Activated naive CD4-positive, alpha-beta T cell treated with anti-CD3 and anti-CD28 coated beads, Interleukin-2, amount 10 ng/mL, durations not matched to agents 7 days and 5 days (primary cell): ENCODE results near the gene NFASC.

Experiments used
- CTCF ChIA-PET: fragments of 350-600 bp; sonication (Branson Sonifier 250); formaldehyde crosslinking; loops from one replicate; lab custom pipeline; 2021; ENCODE audit warnings: antibody characterized with exemption; lab: Charles Lee
- DNase-seq: peaks from one replicate; pipeline ENCODE4 v3.0.0-alpha.2; 2020
- H3K27ac Mint-ChIP-seq: one replicate; pipeline ENCODE4 v1.8.0; 2021; ENCODE audit warnings: mild to moderate bottlenecking, moderate library complexity, mixed read lengths
- H3K27me3 Mint-ChIP-seq: one replicate; pipeline ENCODE4 v1.8.0; 2021; ENCODE audit warnings: mild to moderate bottlenecking, mixed read lengths
- H3K36me3 Mint-ChIP-seq: one replicate; pipeline ENCODE4 v1.8.0; 2021; ENCODE audit warnings: mixed read lengths
- H3K4me1 Mint-ChIP-seq: one replicate; pipeline ENCODE4 v1.8.0; 2021; ENCODE audit warnings: mixed read lengths
- H3K4me3 Mint-ChIP-seq: one replicate; pipeline ENCODE4 v1.8.0; 2021; ENCODE audit warnings: mild to moderate bottlenecking, moderate library complexity, mixed read lengths
- H3K9me3 Mint-ChIP-seq: one replicate; pipeline ENCODE4 v1.8.0; 2021; ENCODE audit warnings: mixed read lengths

The NFASC gene

DNA sequence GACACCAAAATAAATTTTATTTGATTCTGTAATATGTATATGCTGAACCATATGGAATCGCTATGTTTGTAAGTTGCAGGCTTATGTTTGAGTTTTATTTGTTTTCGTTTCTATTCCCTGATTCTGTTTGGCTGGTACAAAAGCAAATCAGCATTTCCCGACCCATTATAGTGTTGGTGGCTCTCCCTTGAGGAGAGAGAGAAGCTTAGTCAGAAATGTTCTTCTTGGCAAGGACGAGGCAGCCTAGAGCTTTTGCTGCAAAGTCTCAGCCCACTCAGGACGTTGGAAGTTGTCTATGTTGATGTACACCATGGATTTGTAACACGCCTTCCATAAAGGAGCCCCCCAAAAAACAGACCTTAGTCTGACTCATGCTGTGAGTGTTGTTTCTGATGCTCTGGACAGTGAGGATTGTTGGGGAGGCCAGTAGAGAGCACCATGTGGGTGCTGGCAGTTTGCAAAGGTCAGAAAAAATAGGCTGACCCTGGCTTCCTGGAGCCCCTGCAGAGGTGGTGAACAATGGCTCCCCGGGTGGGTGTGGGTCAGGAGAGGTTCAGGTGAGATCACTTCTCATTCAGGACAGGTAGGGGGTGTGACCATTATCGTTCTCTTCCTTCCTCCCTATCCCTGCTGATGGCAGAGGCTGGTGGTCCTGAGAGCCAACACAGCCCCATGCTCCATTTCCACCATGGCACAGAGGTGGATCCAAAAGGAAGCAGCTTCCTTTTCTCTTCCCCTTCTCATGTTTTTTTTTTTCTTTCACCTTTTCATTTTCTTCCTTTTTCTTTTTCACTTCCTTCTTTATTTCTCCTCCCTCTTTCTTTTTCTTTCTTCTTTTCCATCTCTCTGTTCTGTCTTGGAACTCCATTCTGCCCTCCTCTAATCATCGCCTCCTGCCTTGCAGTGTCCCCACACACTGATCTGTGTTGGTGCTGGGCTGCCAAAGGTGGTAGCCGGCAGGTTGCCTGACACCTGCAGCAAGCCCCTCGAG, 88.0 kb downstream of the NFASC start:
- no peaks in the 10 kb centered on the region for H3K9me3 Mint-ChIP-seq
- no peak overlapping the region for H3K4me3 Mint-ChIP-seq
- no peak overlapping the region for H3K27ac Mint-ChIP-seq
- no peak for DNase-seq
- no peaks in the 10 kb centered on the region for H3K4me1 Mint-ChIP-seq
- CTCF ChIA-PET = interaction anchor here (1.1 kb wide), 1 partner anchor 103 kb away, joined by 3 read pairs; no protein-coding TSS in a partner anchor
- no peaks in the 10 kb centered on the region for H3K36me3 Mint-ChIP-seq
- H3K27me3 Mint-ChIP-seq = peaks cover 75% of the 10 kb centered on the region

DNA sequence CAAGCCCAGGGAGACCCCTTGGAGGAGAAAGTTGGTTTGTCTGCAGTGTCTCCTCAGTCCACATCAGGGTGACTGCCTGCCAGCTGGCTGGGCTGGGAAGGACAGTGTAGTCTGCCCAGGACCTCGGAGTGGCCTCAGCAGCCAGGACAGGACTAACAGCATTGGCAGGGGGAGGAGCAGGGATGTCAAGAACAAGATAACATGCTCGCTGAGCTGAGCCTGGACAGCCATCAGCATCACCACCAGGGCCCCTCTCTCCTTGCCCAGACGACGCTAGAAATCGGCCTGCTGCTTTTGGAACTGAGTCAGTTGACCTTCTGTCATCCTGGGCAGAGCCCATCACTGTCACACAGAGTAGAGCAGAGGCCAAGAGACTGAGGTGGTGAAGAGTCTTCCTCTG, 88.7 kb downstream of the NFASC start:
- H3K27ac Mint-ChIP-seq = no peak overlapping the region

DNA sequence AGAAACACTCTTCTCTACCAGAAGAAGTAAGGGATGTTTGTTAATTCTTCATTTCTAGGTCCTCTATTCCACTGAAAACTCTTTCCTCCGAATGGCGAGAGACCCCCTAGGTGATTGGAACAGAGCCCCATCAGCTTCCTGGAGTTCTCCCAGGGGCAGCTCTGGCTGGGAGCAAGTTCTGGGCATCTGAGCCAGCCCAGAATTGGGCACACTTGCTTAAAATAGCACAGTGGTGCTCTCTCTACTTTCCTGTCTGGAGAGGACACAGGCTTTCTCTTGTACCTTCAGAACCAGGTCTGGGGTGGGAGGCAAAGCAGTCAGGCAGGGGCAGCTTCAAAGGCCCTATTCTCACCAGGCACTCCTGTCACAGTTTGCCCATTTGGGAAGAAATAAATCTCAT, 89.2 kb downstream of the NFASC start:
- no peaks in the 10 kb centered on the region for H3K36me3 Mint-ChIP-seq
- H3K4me1 Mint-ChIP-seq = no peaks in the 10 kb centered on the region
- H3K9me3 Mint-ChIP-seq = no peaks in the 10 kb centered on the region
- H3K4me3 Mint-ChIP-seq = no peak overlapping the region
- H3K27ac Mint-ChIP-seq = no peak overlapping the region
- peaks cover 76% of the 10 kb centered on the region for H3K27me3 Mint-ChIP-seq
- CTCF ChIA-PET = no interaction called here
- no peak for DNase-seq

More for the DNA sequence above, 88.7 kb downstream of the NFASC start:
- Mint-ChIP-seq H3K9me3 (no peaks in the 10 kb centered on the region), H3K4me1 (no peaks in the 10 kb centered on the region), H3K36me3 (no peaks in the 10 kb centered on the region), H3K4me3 (no peak overlapping the region), H3K27me3 (peaks cover 74% of the 10 kb centered on the region)
- no peak for DNase-seq
- CTCF ChIA-PET = no interaction called here

DNA sequence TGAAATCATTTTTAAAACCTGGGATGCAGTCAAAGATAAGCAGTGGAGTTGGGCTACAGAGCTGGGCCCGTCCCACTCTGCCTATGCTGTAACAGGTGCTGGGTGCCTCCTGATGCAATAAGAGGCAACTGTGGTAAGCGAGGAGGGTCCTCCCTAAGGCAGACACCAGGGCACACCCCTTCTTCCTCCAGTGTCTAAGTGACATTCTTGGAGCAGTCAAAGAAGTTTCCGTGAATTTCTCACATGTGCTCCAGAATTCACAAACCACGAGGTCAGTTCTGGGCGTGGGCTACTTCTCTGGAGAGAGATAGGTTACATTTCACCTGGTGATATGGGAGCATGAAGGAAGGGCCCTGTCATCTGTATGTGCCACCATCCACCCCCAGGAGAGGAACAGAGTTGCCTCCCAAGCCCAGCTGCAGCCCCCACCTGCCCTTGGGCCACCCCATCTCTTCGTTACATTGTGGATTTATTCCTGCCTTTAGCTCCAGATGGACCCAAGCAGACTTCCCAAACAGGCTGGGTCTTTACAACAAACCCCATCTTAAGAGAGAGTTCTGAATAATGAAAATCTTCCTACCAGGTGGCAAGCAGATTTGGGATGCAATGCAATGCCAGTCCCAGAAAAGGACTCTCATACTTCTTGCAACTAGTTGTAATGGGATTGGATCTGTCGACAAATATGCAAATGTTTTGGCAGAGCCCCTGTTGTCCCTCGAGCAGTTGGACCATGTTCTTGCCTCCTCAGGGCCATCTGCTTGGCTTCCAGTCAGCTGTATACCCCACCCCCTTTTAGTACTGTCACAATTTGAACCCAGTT, 89.9 kb downstream of the NFASC start:
- H3K9me3 Mint-ChIP-seq = no peaks in the 10 kb centered on the region
- CTCF ChIA-PET = interaction anchor here (1.1 to 1.5 kb wide), 2 partner anchors 16 to 101 kb away, joined by 3 to 5 read pairs; no protein-coding TSS in a partner anchor
- no peak overlapping the region for H3K4me3 Mint-ChIP-seq
- no peak for DNase-seq
- H3K27me3 Mint-ChIP-seq = peaks cover 81% of the 10 kb centered on the region
- H3K27ac Mint-ChIP-seq = no peak overlapping the region
- no peaks in the 10 kb centered on the region for H3K4me1 Mint-ChIP-seq
- no peaks in the 10 kb centered on the region for H3K36me3 Mint-ChIP-seq

DNA sequence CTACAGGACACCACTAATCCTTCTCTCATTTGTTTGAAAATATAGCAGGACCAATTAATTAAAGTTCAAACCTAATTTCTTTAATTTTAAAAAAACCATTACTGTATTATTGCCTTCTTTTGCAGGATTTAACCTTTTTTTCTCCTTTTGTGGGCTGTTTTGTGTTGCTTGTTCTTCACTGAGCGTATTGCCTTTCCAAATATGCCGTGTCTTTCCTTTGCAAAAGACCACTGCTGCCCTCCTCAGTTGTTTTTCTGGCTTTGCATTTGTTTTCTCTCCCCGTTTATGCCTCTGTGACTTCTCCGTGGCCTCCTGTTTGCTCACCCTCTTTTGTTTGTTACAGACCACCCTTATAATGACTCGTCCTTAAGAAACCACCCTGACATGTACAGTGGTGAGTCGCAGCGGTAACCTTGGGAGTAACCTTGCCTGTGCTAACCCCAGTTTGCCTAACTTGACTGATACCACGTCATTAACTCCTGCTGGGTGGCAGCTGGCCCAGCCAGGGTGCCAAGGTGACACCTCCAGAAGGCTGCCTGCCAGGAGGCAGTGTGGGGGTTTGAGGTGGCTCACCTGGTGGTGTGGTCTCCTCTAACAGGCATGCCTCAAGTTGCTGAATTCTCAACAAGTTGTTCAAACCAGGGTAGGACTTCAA, 91.2 kb downstream of the NFASC start:
- Mint-ChIP-seq H3K27ac (no peak overlapping the region), H3K9me3 (no peaks in the 10 kb centered on the region), H3K4me1 (no peaks in the 10 kb centered on the region), H3K4me3 (no peak overlapping the region), H3K36me3 (no peaks in the 10 kb centered on the region), H3K27me3 (peaks cover 83% of the 10 kb centered on the region)
- no peak for DNase-seq
- CTCF ChIA-PET = interaction anchor here (1.4 to 2.3 kb wide), 4 partner anchors 14 to 100 kb away, joined by 3 to 4 read pairs (median 4); no protein-coding TSS in a partner anchor

DNA sequence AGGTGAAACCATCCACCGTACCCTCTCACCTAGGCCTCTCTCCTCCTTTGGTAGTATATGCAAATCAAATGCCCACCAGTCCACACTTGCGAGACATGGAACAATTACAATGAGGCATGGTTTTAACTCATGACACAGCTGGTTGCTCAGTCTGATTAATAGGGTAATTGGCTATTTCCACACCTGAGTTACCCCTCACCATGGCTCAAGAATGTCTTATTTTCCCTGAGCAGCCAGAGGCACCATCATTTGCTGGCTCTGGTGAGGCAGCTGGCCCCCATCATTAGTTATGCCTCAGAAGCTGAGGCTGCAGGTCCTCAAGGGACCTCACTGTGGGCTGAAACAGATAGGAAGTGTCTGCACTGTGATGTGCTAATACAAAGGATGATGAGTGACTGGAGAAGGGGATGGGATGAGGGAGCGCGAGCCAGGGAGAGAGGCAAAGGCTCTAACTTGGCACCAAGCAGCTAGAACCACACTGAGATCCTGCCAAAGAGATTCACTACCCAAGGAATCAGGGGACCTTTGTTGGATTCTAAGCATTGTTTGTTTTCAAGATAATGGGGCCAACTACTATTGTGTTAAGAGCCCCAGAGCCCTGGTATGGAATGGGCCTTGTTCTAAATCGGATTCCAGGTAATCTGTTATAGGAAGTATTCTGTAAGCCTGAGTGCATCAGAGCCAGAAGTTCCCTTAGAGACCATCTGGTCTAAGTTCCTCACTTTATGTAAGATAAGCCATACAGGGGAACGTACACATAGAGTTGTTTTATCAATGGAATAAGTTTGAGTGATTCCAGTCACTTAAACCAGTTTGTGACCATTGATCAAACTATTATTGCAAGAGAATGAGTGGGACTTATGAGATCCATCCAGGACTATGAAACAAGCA, 92.3 kb downstream of the NFASC start:
- no peak for DNase-seq
- no peaks in the 10 kb centered on the region for H3K36me3 Mint-ChIP-seq
- no peaks in the 10 kb centered on the region for H3K4me1 Mint-ChIP-seq
- H3K27ac Mint-ChIP-seq = no peak overlapping the region
- peaks cover 83% of the 10 kb centered on the region for H3K27me3 Mint-ChIP-seq
- CTCF ChIA-PET = interaction anchor here (1.4 to 2.3 kb wide), 3 partner anchors 13 to 99 kb away, joined by 4 read pairs; no protein-coding TSS in a partner anchor
- no peaks in the 10 kb centered on the region for H3K9me3 Mint-ChIP-seq
- H3K4me3 Mint-ChIP-seq = no peak overlapping the region

DNA sequence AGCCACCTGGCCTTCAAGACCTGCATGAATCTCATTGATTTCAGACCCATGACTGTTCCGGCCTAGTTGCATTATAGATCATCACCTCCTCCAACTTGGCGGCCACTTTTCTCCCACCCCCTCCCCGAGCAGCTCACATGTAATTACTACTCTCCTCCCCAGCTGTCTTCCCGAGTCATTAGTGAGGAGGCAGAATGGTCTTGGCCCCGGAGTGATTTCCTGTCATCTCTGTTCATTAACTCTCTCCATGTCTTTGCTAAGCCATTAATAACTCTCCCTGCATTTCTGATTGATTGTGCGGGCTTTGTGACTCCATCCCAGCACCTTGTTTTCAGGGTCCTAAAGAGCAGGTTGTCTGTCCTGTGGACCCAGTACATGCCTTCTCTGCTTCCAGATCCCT, 96.8 kb downstream of the NFASC start:
- H3K36me3 Mint-ChIP-seq = no peaks in the 10 kb centered on the region
- CTCF ChIA-PET = interaction anchor here (1.1 to 1.7 kb wide), 2 partner anchors 13 to 25 kb away, joined by 3 to 4 read pairs; no protein-coding TSS in a partner anchor
- no peak overlapping the region for H3K4me3 Mint-ChIP-seq
- no peaks in the 10 kb centered on the region for H3K9me3 Mint-ChIP-seq
- H3K27me3 Mint-ChIP-seq = peaks cover 67% of the 10 kb centered on the region
- no peak overlapping the region for H3K27ac Mint-ChIP-seq
- no peaks in the 10 kb centered on the region for H3K4me1 Mint-ChIP-seq
- DNase-seq = no peak

DNA sequence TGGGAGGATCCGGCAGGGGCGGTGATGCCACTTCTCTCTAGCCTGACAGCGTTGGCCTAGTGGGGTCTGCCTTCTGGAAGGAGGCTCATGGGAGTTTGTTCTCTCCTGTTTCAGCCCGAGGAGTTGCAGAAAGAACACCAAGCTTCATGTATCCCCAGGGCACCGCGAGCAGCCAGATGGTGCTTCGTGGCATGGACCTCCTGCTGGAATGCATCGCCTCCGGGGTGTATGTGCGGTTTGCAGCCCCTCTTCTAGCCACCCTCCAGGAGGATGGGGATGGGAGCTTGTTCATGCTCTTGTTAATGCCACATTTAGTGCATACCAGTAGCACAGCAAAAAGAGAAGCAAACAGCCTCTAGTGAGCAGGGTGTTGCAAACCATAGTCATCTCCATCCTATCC, 97.5 kb downstream of the NFASC start:
- no peak overlapping the region for H3K4me3 Mint-ChIP-seq
- DNase-seq = no peak
- no peak overlapping the region for H3K27ac Mint-ChIP-seq
- H3K27me3 Mint-ChIP-seq = peaks cover 68% of the 10 kb centered on the region
- no peaks in the 10 kb centered on the region for H3K36me3 Mint-ChIP-seq
- no peaks in the 10 kb centered on the region for H3K4me1 Mint-ChIP-seq
- CTCF ChIA-PET = interaction anchor here (0.7 to 1.7 kb wide), 4 partner anchors 8 to 288 kb away, joined by 3 to 4 read pairs (median 4); no protein-coding TSS in a partner anchor
- no peaks in the 10 kb centered on the region for H3K9me3 Mint-ChIP-seq

DNA sequence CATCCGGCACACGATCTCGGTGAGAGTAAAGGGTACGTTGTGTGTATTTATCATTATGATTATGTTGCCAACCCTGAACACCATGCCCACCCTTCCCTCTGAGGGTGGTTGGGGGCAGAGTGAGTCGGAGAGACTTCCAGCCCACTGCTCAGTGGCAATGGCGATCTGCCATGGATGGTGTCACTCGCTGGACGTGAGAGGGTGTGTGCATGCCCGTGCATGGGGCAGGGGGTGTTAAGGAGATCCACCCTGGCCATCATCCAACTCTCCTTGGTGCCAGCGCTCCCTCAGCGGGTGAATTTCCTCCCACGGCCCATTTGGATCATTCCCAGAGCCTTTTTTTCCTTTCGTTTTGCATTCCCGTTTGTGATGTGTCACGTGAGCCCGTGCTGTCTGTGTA, 98.3 kb downstream of the NFASC start:
- H3K27ac Mint-ChIP-seq = no peak overlapping the region
- CTCF ChIA-PET = interaction anchor here (1.2 kb wide), 1 partner anchor 8 kb away, joined by 4 read pairs; no protein-coding TSS in a partner anchor
- peaks cover 70% of the 10 kb centered on the region for H3K27me3 Mint-ChIP-seq
- H3K36me3 Mint-ChIP-seq = no peaks in the 10 kb centered on the region
- no peak for DNase-seq
- H3K4me3 Mint-ChIP-seq = no peak overlapping the region
- no peaks in the 10 kb centered on the region for H3K9me3 Mint-ChIP-seq
- H3K4me1 Mint-ChIP-seq = no peaks in the 10 kb centered on the region

DNA sequence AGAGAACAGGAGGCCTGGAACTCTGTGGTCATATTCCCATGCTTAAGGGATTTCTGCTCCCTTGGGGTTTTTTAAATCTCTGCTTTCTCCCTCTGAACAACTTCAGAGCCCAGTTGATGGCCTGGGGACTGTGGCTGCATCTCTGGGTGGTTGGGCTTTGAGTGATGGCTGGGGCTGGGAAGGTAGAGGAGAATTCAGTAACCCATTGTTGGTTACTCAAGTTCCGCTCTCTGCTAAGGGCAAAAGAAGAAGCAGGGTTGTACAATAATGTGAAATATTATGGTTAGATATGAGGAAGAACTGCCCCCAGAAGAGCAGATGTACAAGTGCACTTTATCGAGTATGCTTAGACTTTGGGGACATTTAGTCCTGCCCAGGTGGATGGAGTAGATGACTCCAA, 100.3 kb downstream of the NFASC start:
- Mint-ChIP-seq H3K27ac (no peak overlapping the region), H3K4me3 (no peak overlapping the region), H3K4me1 (no peaks in the 10 kb centered on the region), H3K9me3 (no peaks in the 10 kb centered on the region), H3K36me3 (no peaks in the 10 kb centered on the region), H3K27me3 (peaks cover 69% of the 10 kb centered on the region)
- CTCF ChIA-PET = interaction anchor here (0.9 to 7.4 kb wide), 2 partner anchors 29 to 91 kb away, joined by 3 to 83 read pairs; no protein-coding TSS in a partner anchor
- no peak for DNase-seq

DNA sequence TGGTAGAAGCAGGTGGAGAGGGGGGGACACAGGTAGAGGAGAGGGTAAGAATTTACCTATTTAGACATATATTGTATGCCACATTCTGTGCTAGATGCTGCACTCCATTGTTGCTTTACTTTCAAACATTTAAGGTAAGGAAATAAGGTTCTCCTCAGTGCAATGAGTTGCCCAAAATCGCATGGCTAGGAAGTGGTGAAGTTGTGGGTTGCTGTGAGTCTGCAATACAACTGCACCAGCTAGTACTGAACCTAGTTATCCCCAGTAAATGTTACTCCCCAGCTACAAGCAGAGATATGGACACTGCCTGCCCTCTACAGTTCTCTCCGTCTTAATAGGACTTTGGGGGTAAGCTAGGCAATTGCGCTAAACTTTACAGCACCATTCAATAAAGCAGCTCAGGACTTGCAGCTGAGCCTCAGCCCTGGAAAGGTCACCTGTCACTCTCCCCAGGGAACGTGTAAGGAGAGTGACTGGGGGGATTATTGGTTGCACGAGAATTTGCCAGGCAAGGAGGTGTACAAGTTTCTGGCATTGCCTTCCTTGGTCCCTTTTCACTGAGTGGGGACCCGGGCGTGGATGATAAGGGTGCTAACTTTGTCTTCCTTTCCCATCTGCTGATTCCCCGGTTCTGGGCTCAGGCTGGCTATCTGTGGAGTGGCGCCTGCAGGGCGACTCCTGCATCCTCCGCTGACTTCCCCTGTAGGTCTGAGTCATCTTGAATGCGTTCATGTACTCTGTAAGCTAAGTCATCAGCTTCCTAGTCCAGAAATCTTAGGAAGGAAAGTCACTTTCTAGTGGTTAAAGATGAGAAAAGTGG, 101.1 kb downstream of the NFASC start:
- Mint-ChIP-seq H3K4me1 (no peaks in the 10 kb centered on the region), H3K9me3 (no peaks in the 10 kb centered on the region), H3K36me3 (no peaks in the 10 kb centered on the region), H3K4me3 (no peak overlapping the region), H3K27ac (no peak overlapping the region), H3K27me3 (peaks cover 71% of the 10 kb centered on the region)
- CTCF ChIA-PET = interaction anchor here (0.9 to 7.4 kb wide), 3 partner anchors 18 to 91 kb away, joined by 3 to 83 read pairs (median 3); no protein-coding TSS in a partner anchor
- DNase-seq = no peak

DNA sequence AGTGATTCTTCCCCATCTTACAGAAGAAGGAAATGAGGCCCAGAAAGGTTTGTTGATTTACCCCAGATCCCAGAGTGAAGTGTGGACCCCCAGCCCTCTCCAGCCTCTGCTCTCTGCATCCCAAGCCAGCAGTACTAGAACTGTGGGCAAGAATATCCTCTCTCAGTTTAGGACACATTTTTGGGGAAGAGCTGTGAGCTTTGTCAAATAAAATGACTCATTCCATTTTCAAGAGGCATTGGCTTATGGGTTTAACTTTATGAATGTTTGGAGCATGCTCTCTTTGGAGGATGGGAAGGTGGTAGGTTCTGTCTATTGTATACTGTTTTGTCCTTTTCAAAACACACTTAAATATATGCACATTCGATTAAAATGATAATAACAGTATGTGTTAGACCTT, 101.8 kb downstream of the NFASC start:
- H3K27ac Mint-ChIP-seq = no peak overlapping the region
- CTCF ChIA-PET = interaction anchor here (0.9 to 7.4 kb wide), 4 partner anchors 17 to 283 kb away, joined by 3 to 83 read pairs (median 26); no protein-coding TSS in a partner anchor
- H3K27me3 Mint-ChIP-seq = peaks cover 65% of the 10 kb centered on the region
- no peak for DNase-seq
- no peak overlapping the region for H3K4me3 Mint-ChIP-seq
- no peaks in the 10 kb centered on the region for H3K36me3 Mint-ChIP-seq
- no peaks in the 10 kb centered on the region for H3K4me1 Mint-ChIP-seq
- no peaks in the 10 kb centered on the region for H3K9me3 Mint-ChIP-seq
